Upper lobe of left lung (tissue), 6 donors: ENCODE measurements around the gene PDGFRA. TPM values are rescaled to one million over a fixed set of nuclear protein-coding genes. Genes with fewer than 3 reads are reported as not detected.

Experiments
- ATAC-seq, 2 donors: fragments of 200-7000 bp; cut with Tn5 transposase; one replicate each; pipeline ENCODE4 v1.9.1; 2022; ENCODE audit warnings: mild to moderate bottlenecking in 2 of 2, moderate library complexity in 2 of 2; ENCODE audit not compliant: low FRiP score in 2 of 2
- DNase-seq, 2 donors: peaks; one replicate each; pipeline ENCODE4 v3.0.0-alpha.2; 2019 to 2020
- H3K27ac ChIP-seq, 4 donors: fragments of 200-600 bp; sonication (generic); one replicate each; pipeline ENCODE4 v1.5.1; 2016 to 2019
- H3K27me3 ChIP-seq, 4 donors: fragments of 200-600 bp; sonication (generic); one replicate each; pipeline ENCODE4 v1.5.1; 2017 to 2019
- H3K36me3 ChIP-seq, 4 donors: fragments of 200-600 bp; sonication (generic); one replicate each; pipeline ENCODE4 v1.5.1; 2016 to 2019
- H3K4me1 ChIP-seq, 4 donors: fragments of 200-600 bp; sonication (generic); one replicate each; pipeline ENCODE4 v1.5.1; 2018 to 2019
- H3K4me3 ChIP-seq, 4 donors: fragments of 200-600 bp; sonication (generic); one replicate each; pipeline ENCODE4 v1.5.1; 2017 to 2019; ENCODE audit warnings: mild to moderate bottlenecking in 2 of 4, moderate library complexity in 1 of 4
- H3K9me3 ChIP-seq, 4 donors: fragments of 200-600 bp; sonication (generic); one replicate each; pipeline ENCODE4 v1.5.1; 2018 to 2019
- CTCF ChIP-seq, 6 experiments: fragments of 450-650 bp in 4 of 6; fragments of 200-600 bp in 2 of 6; sonication (generic) in 2 of 6; IDR thresholded peaks; one replicate each; pipeline ENCODE4 v1.5.1; 2016 to 2019; ENCODE audit warnings: antibody characterized with exemption in 6 of 6
- EP300 ChIP-seq, 4 donors: sonication (generic); formaldehyde crosslinking; IDR thresholded peaks; one replicate each; pipeline ENCODE4 v1.5.1; 2017; ENCODE audit warnings: antibody characterized with exemption in 4 of 4, control low read depth in 2 of 4
- POLR2A ChIP-seq, 4 donors: fragments of 450-650 bp; IDR thresholded peaks; one replicate each; pipeline ENCODE4 v1.5.1; 2016 to 2017; ENCODE audit warnings: antibody characterized with exemption in 4 of 4, mild to moderate bottlenecking in 2 of 4
- POLR2AphosphoS5 ChIP-seq, 2 donors: sonication (generic); formaldehyde crosslinking; IDR thresholded peaks; one replicate each; pipeline ENCODE4 v1.5.1; 2017; ENCODE audit warnings: antibody characterized with exemption in 2 of 2
- WGBS, 2 donors: methylation state at CpG; one replicate each; pipeline ENCODE4 v1.1.5; 2017 to 2018; 5-methylcytosine and 5-hydroxymethylcytosine counted together
- total RNA-seq, 6 donors: library from RNA; depleted of rRNA in 4 of 6; stranded (reverse); fragments of >200 nt in 4 of 6; gene quantifications; one replicate each; pipeline versions ENCODE4 v1.1.0 to v1.2.1, GENCODE V29; 2016 to 2021
- donor health status: DM: no; HTN: no; CAD: no; lungs with moderate emphysema.
- donor health status: DM: no; HTN: yes; CAD: no; lungs with severe emphysema.

The PDGFRA gene
- total RNA-seq, 6 donors from 2014 or later = 60.5 to 136 (median 77.0) TPM

- no peaks in the 10 kb centered on the region for H3K36me3 ChIP-seq
- H3K27me3 ChIP-seq = no peaks in the 10 kb centered on the region
- TF ChIP-seq EP300 (IDR thresholded peaks at IDR 0.05) = no peak
- TF ChIP-seq POLR2A (IDR thresholded peaks at IDR 0.05) = peak in 1 of 4 donors; percentile 20
- peak; percentile 64 to 86 (median 84) for TF ChIP-seq CTCF (IDR thresholded peaks at IDR 0.05)
- peak in 1 of 2 donors; percentile 18 for TF ChIP-seq POLR2AphosphoS5 (IDR thresholded peaks at IDR 0.05)
- peaks cover 6 to 9% (median 6%) of the 10 kb centered on the region in 4 donors for H3K4me1 ChIP-seq
- peak in 1 of 2 donors; percentile 57 for DNase-seq
- H3K27ac ChIP-seq = peak overlapping the region in 1 of 4 donors; percentile 12
- 0 to 3% methylated on average over 22 to 23 of the region's 23 CpGs for WGBS, 2 donors
- ATAC-seq = peak; percentile 86 to 94
- no peaks in the 10 kb centered on the region for H3K9me3 ChIP-seq
- H3K4me3 ChIP-seq = peak overlapping the region in 3 of 4 donors; percentile 11 to 42 (median 38)
Measured at GRCh38 chr4:54217642-54218495, 11.2 kb upstream of the PDGFRA start.

- peaks cover 6 to 9% (median 6%) of the 10 kb centered on the region in 4 donors for H3K4me1 ChIP-seq
- no peak for ATAC-seq
- no peak for TF ChIP-seq EP300 (IDR thresholded peaks at IDR 0.05)
- DNase-seq = no peak
- no peak overlapping the region for H3K27ac ChIP-seq
- no peak overlapping the region for H3K4me3 ChIP-seq
- H3K36me3 ChIP-seq = no peaks in the 10 kb centered on the region
- no peaks in the 10 kb centered on the region for H3K27me3 ChIP-seq
- H3K9me3 ChIP-seq = no peaks in the 10 kb centered on the region
- WGBS, 2 donors = 65 to 82% methylated on average over 6 of the region's 6 CpGs
Measured at GRCh38 chr4:54218736-54219135, 10.4 kb upstream of the PDGFRA start.

- TF ChIP-seq POLR2AphosphoS5 (IDR thresholded peaks at IDR 0.05) (no peak), EP300 (IDR thresholded peaks at IDR 0.05) (no peak), CTCF (IDR thresholded peaks at IDR 0.05) (no peak), POLR2A (IDR thresholded peaks at IDR 0.05) (no peak)
- no peaks in the 10 kb centered on the region for H3K36me3 ChIP-seq
- H3K27ac ChIP-seq = peak overlapping the region in 2 of 4 donors; percentile 57 to 73
- H3K4me1 ChIP-seq = peaks cover 29 to 44% (median 34%) of the 10 kb centered on the region in 4 donors
- H3K27me3 ChIP-seq = peaks cover 0 to 44% (median 28%) of the 10 kb centered on the region in 4 donors
- no peak for DNase-seq
- no peaks in the 10 kb centered on the region for H3K9me3 ChIP-seq
- 26 to 36% methylated on average over 4 to 6 of the region's 6 CpGs for WGBS, 2 donors
- H3K4me3 ChIP-seq = peak overlapping the region in 2 of 4 donors; percentile 46 to 60
- ATAC-seq = no peak
Measured at GRCh38 chr4:54224996-54225597, 4.0 kb upstream of the PDGFRA start.

- peaks cover 0 to 51% (median 34%) of the 10 kb centered on the region in 4 donors for H3K27me3 ChIP-seq
- H3K27ac ChIP-seq = peak overlapping the region; percentile 31 to 73 (median 58)
- peaks cover 35 to 51% (median 41%) of the 10 kb centered on the region in 4 donors for H3K4me1 ChIP-seq
- WGBS, 2 donors = 10 to 13% methylated on average over 32 to 33 of the region's 33 CpGs
- TF ChIP-seq POLR2AphosphoS5 (IDR thresholded peaks at IDR 0.05) = no peak
- peak in 1 of 6 experiments; percentile 11 for TF ChIP-seq CTCF (IDR thresholded peaks at IDR 0.05)
- TF ChIP-seq POLR2A (IDR thresholded peaks at IDR 0.05) = no peak
- H3K36me3 ChIP-seq = no peaks in the 10 kb centered on the region
- H3K9me3 ChIP-seq = no peaks in the 10 kb centered on the region
- peak overlapping the region in 3 of 4 donors; percentile 25 to 60 (median 46) for H3K4me3 ChIP-seq
- DNase-seq (peak in 1 of 2 donors; percentile 69), ATAC-seq (no peak)
Measured at GRCh38 chr4:54225598-54226403, 3.3 kb upstream of the PDGFRA start.
